Pancreas (tissue), 10 donors: ENCODE results near the gene LCMT2. TPM values are rescaled to one million over a fixed set of nuclear protein-coding genes. Genes with fewer than 3 reads are reported as not detected.
A peak's percentile ranks its signal among the peaks of the same experiment; 100 is the strongest.
"Not testable (repeated sequence)": the region's sequence is repeated elsewhere in the genome, so short reads cannot be mapped to it uniquely, and the experiment has no call there.

Experiments
- ATAC-seq, 4 donors: fragments of 200-7000 bp; cut with Tn5 transposase; one replicate each; pipeline versions ENCODE4 v1.8.0 to v1.9.1; 2020; ENCODE audit warnings: mild to moderate bottlenecking in 4 of 4, moderate library complexity in 4 of 4
- DNase-seq, 6 donors: peaks; one replicate each; pipeline ENCODE4 v3.0.0-alpha.2; 2020
- FAIRE-seq: peaks from 2 replicates; lab custom pipeline; 2012; peaks lifted over from hg19 to GRCh38; lab: Jason Lieb, UNC
- H3K27ac ChIP-seq, 4 donors: fragments of 200-600 bp; sonication (generic); 1 replicate in 3 of 4; 2 replicates in 1 of 4; pipeline versions ENCODE4 v1.5.0 to v1.8.0; 2020
- H3K27me3 ChIP-seq, 4 donors: fragments of 200-600 bp; one replicate each; pipeline ENCODE4 v1.8.0; 2021
- H3K36me3 ChIP-seq, 3 donors: fragments of 200-600 bp; sonication (generic) in 1 of 3; one replicate each; pipeline versions ENCODE4 v1.5.0 to v1.8.0; 2020 to 2021
- H3K4me1 ChIP-seq, 3 donors: fragments of 200-600 bp; one replicate each; pipeline ENCODE4 v1.8.0; 2021
- H3K4me3 ChIP-seq, 4 donors: fragments of 200-600 bp; sonication (generic) in 2 of 4; one replicate each; pipeline versions ENCODE4 v1.5.0 to v1.8.0; 2020 to 2021
- H3K9me3 ChIP-seq, 4 donors: fragments of 200-600 bp; one replicate each; pipeline ENCODE4 v1.8.0; 2021
- CTCF ChIP-seq, 4 donors: fragments of 200-600 bp; sonication (generic) in 3 of 4; IDR thresholded peaks; one replicate each; pipeline versions ENCODE4 v1.5.0 to v1.8.0; 2021; ENCODE audit warnings: antibody characterized with exemption in 4 of 4
- WGBS, 2 donors: extraction: QIAGEN DNeasy Blood & Tissue Kit; methylation state at CpG; one replicate each; pipeline ENCODE4 v1.1.7; 2013; 5-methylcytosine and 5-hydroxymethylcytosine counted together
- intact Hi-C, 3 donors: fragments of 100-400 bp; cut with DNase I; formaldehyde crosslinking; loops; one replicate each; pipeline versions ENCODE4 v1.11.1 to v1.14.2; 2022
- polyA plus RNA-seq, 2 donors: library from polyadenylated mRNA; stranded (reverse); fragments of 200-250 nt; gene quantifications; one replicate each; pipeline ENCODE4 v1.2.3, GENCODE V29; 2013
- total RNA-seq, 6 donors: library from RNA; stranded (reverse); fragmentation: NEBNext Ultra II Directional in 4 of 6; extraction: Animal tissue kit (Norgen Biotek cat#: 25700) in 4 of 6; gene quantifications; one replicate each; pipeline versions ENCODE4 v1.2.1 to v1.2.4, GENCODE V29; 2021 to 2023
- donor health status: healthy with polysubstance abuse.
- donor health status: DM: no; HTN: no; CAD: no; lungs with moderate emphysema.
- donor health status: DM: no; HTN: no; CAD: no.
- donor health status: control.
- donor health status: control.
- donor health status: Bipolar disorder and iron deficiency.
- donor health status: DM: yes; HTN: yes; CAD: no.
- donor health status: DM: no; HTN: no; CAD: no.
- donor health status: DM: no; HTN: no; CAD: no.
- donor health status: DM: yes; HTN: yes; CAD: no.

Gene LCMT2
- total and polyA plus RNA-seq, 8 donors: 1.7 to 5.0 (median 3.9) TPM

DNA sequence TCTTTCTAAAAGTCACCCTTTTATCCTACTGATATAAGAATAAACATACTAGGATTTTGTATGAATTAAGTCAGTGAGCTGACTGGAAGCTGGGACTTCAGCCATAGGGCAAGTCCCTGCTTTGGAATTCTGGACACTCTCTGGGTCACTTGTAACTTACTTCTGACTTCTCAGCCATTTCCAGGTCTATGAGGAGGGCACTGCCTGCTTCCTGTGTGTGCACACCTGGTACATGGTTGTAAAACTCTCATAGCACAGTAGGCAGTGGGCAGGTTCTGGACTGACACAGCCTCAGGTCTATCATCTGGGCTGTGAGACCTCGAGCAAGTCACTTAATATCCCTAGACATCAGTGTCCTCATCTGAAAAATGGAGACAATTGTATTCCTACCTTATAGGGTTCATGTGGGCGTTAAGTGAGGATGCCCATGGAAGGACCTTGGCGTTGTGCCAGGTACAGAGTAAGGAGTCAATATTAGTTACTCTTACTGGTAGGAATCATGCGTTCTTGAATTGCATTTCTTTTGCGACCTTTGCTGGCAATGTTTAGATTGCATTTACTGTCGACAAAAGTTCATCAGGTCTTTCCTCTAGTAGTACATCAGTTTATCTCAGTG, 36.2 kb downstream of the LCMT2 start:
- WGBS, 2 donors: 21 to 27% methylated on average over 6 of the region's 6 CpGs
- Histone ChIP-seq H3K4me1 (peaks cover 0 to 5% (median 0%) of the 10 kb centered on the region in 3 donors), H3K9me3 (no peaks in the 10 kb centered on the region), H3K27ac (no peak overlapping the region), H3K36me3 (no peaks in the 10 kb centered on the region), H3K27me3 (no peaks in the 10 kb centered on the region), H3K4me3 (peak overlapping the region in 1 of 4 donors; percentile 3)
- ATAC-seq: peak; percentile 92 to 97 (median 94)
- no peak for FAIRE-seq
- DNase-seq: peak in 3 of 6 donors; percentile 37 to 61 (median 54)
- TF ChIP-seq CTCF (IDR thresholded peaks at IDR 0.05): no peak
- intact Hi-C loops: no loop called here

DNA sequence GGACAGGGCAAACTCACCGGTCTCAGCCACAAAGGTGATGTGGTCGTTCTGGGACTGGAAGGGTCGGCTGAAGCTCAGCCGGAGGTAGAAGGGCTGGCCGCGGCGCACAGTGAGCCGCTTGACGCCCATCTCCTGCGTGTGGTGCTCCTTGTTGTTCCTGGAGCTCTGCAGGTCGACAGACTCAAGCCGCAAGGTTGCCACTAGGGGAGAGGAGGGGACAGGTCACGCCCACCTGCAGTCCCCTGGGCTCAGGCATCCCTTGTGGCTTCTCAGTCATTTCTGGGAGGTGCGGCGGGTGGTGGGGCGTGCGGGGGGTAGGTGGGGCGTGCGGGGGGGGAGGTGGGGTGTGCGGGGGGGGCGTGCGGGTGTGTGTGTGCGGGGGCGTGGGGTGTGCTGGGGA, 36.9 kb downstream of the LCMT2 start:
- peaks cover 0 to 5% (median 0%) of the 10 kb centered on the region in 3 donors for H3K4me1 ChIP-seq
- DNase-seq (peak in 4 of 6 donors; percentile 21 to 53 (median 32)), ATAC-seq (peak; percentile 59 to 82 (median 74)), FAIRE-seq (no peak)
- H3K9me3 ChIP-seq: no peaks in the 10 kb centered on the region
- intact Hi-C loops: no loop called here
- H3K4me3 ChIP-seq: no peak overlapping the region
- H3K36me3 ChIP-seq: no peaks in the 10 kb centered on the region
- H3K27ac ChIP-seq: no peak overlapping the region
- no peaks in the 10 kb centered on the region for H3K27me3 ChIP-seq
- 9% methylated on average over 13 to 17 of the region's 24 CpGs for WGBS, 2 donors
- no peak for TF ChIP-seq CTCF (IDR thresholded peaks at IDR 0.05)

- DNase-seq (no peak), FAIRE-seq (no peak), ATAC-seq (peak in 3 of 4 donors; percentile 22 to 49 (median 31))
- intact Hi-C loops: no loop called here
- no peaks in the 10 kb centered on the region for H3K27me3 ChIP-seq
- H3K9me3 ChIP-seq: no peaks in the 10 kb centered on the region
- H3K4me3 ChIP-seq: no peak overlapping the region
- WGBS, 2 donors: 49 to 56% methylated on average over 12 of the region's 12 CpGs
- H3K27ac ChIP-seq: no peak overlapping the region
- TF ChIP-seq CTCF (IDR thresholded peaks at IDR 0.05): no peak
- no peaks in the 10 kb centered on the region for H3K36me3 ChIP-seq
- H3K4me1 ChIP-seq: peaks cover 0 to 5% (median 0%) of the 10 kb centered on the region in 3 donors
Measured at GRCh38 chr15:43292375-43293078, 37.8 kb downstream of the LCMT2 start.

- H3K36me3 ChIP-seq, intact Hi-C loops, DNase-seq, H3K27ac ChIP-seq, ATAC-seq, H3K27me3 ChIP-seq, H3K4me1 ChIP-seq, FAIRE-seq, H3K4me3 ChIP-seq, H3K9me3 ChIP-seq: not testable (repeated sequence)
- WGBS, 2 donors: 85 to 100% methylated on average over 2 of the region's 3 CpGs
Measured at GRCh38 chr15:43289656-43290055, 40.7 kb downstream of the LCMT2 start.

DNA sequence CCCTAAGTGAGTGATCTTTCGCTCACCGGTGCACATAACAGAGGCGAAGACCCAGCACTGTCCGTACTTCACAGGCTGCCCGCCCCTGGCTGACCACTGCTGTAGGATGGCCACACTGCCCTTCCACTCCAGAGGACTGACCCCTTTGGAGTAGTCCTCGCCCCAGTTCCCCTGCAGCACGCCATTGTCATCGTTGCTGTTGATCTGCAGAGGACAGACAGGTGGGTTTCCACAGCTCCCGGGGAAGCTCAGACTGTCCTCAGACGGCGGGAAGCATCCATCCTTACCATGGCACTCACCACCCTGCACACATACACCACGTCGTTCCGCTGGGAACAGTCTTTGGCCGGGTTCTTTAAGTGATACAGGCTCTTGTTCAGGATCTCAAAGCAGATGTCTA, 43.1 kb downstream of the LCMT2 start:
- H3K4me1 ChIP-seq: peaks cover 0 to 3% (median 0%) of the 10 kb centered on the region in 3 donors
- WGBS, 2 donors: 57 to 71% methylated on average over 15 of the region's 15 CpGs
- H3K36me3 ChIP-seq: no peaks in the 10 kb centered on the region
- no peak overlapping the region for H3K27ac ChIP-seq
- H3K27me3 ChIP-seq: no peaks in the 10 kb centered on the region
- H3K9me3 ChIP-seq: no peaks in the 10 kb centered on the region
- ATAC-seq (no peak), FAIRE-seq (no peak), DNase-seq (no peak)
- H3K4me3 ChIP-seq: no peak overlapping the region
- intact Hi-C loops: no loop called here
- no peak for TF ChIP-seq CTCF (IDR thresholded peaks at IDR 0.05)
